ENCODE results near the gene LAMTOR5.

DNA sequence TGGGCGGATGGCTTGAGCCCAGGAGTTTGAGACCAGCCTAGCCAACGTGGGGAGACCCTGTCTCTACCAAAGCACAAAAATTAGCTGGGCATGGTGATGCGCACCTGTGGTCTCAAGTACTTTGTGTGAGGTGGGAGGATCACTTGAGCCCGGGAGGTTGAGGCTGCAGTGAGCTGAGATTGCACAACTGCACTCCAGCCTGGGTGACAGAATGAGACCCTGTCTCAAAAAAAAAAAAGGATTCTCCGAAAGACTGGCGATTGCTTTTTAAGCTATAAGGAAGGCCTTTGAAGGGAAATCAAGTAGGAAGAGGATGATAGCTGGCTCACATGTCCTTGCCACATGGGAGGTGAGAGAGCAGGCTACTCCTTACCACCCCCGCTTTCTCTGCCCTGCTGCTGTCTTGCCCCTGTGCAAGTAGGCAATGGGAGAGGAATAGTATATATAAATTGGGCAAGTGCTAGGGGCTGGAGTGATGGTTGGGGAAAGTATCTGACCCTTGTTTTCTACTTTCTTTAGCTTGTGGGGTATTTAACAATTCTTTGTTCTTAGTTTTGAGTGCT lies 3.8 kb upstream of the LAMTOR5 start:
- TF ChIP-seq, protein P1, sequence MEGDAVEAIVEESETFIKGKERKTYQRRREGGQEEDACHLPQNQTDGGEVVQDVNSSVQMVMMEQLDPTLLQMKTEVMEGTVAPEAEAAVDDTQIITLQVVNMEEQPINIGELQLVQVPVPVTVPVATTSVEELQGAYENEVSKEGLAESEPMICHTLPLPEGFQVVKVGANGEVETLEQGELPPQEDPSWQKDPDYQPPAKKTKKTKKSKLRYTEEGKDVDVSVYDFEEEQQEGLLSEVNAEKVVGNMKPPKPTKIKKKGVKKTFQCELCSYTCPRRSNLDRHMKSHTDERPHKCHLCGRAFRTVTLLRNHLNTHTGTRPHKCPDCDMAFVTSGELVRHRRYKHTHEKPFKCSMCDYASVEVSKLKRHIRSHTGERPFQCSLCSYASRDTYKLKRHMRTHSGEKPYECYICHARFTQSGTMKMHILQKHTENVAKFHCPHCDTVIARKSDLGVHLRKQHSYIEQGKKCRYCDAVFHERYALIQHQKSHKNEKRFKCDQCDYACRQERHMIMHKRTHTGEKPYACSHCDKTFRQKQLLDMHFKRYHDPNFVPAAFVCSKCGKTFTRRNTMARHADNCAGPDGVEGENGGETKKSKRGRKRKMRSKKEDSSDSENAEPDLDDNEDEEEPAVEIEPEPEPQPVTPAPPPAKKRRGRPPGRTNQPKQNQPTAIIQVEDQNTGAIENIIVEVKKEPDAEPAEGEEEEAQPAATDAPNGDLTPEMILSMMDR (IDR thresholded peaks at IDR 0.05 in 2 of 3, conservative IDR thresholded peaks at IDR 0.05 in 1 of 3; ENCODE audit: control insufficient read depth in 2 of 3, extremely low read depth in 1 of 3, insufficient read depth in 1 of 3, low read depth in 3 of 3, low read length in 3 of 3), result no peak
- TF ChIP-seq NFXL1 (IDR thresholded peaks at IDR 0.05; ENCODE audit: borderline replicate concordance) (no peak), SMC3 (IDR thresholded peaks at IDR 0.05; ENCODE audit: borderline replicate concordance, low read length) (no peak)
